Ishikawa (cell line): ENCODE measurements around the gene DMBX1.

Source experiments
- CEBPB ChIP-seq: IDR thresholded peaks from 2 replicates; pipeline ENCODE4 v1.6.1; 2012
- CREB1 ChIP-seq: IDR thresholded peaks from 2 replicates; pipeline ENCODE4 v1.6.1; 2012; ENCODE audit warnings: low read depth
- EGR1 ChIP-seq: IDR thresholded peaks from 2 replicates; pipeline ENCODE4 v1.6.1; 2012
- EP300 ChIP-seq: IDR thresholded peaks from 2 replicates; pipeline ENCODE4 v1.6.1; 2012; ENCODE audit warnings: borderline replicate concordance
- FOXM1 ChIP-seq: IDR thresholded peaks from 2 replicates; pipeline ENCODE4 v1.6.1; 2012; ENCODE audit warnings: low read depth, borderline replicate concordance
- MAX ChIP-seq: IDR thresholded peaks from 2 replicates; pipeline ENCODE4 v1.6.1; 2012
- NFIC ChIP-seq: IDR thresholded peaks from 2 replicates; pipeline ENCODE4 v1.6.1; 2012
- RAD21 ChIP-seq: IDR thresholded peaks from 2 replicates; pipeline ENCODE4 v1.6.1; 2012; ENCODE audit warnings: low read depth
- TAF1 ChIP-seq: IDR thresholded peaks from 2 replicates; pipeline ENCODE4 v1.6.1; 2012; ENCODE audit warnings: low read depth, mild to moderate bottlenecking
- TCF12 ChIP-seq: IDR thresholded peaks from 2 replicates; pipeline ENCODE4 v1.6.1; 2012; ENCODE audit warnings: low read depth
- TEAD4 ChIP-seq: IDR thresholded peaks from 2 replicates; pipeline ENCODE4 v1.6.1; 2012
- USF1 ChIP-seq: IDR thresholded peaks from 2 replicates; pipeline ENCODE4 v1.6.1; 2012
- YY1 ChIP-seq: IDR thresholded peaks from 2 replicates; pipeline ENCODE4 v1.6.1; 2012; ENCODE audit warnings: low read depth
- ZBTB7A ChIP-seq: IDR thresholded peaks from 2 replicates; pipeline ENCODE4 v1.6.1; 2012; ENCODE audit warnings: low read depth
- TF ChIP-seq, protein P1 (sequence below): IDR thresholded peaks from 2 replicates; pipeline ENCODE4 v1.6.1; 2012; ENCODE audit warnings: low read depth, mild to moderate bottlenecking

Gene DMBX1

DNA sequence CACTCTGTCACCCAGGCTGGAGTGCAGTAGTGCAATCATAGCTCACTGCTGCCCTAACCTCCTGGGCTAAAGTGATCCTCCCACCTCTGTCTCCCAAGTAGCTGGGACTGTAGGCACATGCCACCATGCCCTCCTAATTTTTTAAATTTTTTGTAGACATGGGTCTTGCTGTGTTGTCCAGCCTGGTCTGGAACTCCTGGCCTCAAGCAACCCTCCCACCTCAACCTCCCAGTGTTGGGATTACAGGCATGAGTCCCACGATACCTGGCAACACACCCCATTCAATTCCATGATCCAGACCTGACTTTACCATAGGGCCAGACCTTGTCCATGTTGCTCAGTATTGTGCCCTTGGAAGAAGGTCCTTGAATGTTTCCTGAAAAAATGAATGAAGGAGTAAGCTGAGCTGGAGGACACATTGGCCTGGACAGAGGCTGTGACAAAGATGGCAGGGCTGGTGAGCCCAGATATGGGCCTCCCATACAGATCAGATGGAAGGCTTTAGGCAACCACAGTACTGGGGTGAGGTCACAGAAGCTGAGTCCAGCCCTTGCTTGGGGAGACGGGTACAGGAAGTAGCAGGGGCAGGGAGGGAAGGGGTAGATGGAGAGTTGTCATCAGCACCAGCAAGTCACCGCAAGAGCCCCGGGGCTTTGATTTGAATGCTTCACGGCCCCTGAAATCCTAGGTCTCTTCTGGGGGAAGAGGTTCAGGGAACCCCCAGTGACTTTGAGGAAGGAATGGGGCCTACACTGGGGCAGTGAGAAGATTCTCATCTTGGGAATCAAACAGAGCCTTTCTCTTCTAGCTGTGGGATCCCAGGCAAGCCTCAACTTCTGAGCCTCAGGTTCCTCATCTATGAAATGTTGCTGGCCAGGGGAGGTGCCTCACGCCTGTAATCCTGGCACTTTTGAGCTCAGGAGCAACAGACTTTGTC, 40.1 kb upstream of the DMBX1 start:
- TF ChIP-seq YY1: no peak
- TF ChIP-seq FOXM1: no peak
- no peak for TF ChIP-seq RAD21
- TF ChIP-seq CEBPB: no peak
- TF ChIP-seq TEAD4: no peak
- TF ChIP-seq MAX: no peak

GRCh38 chr1:46450160-46450517, 39.5 kb upstream of the DMBX1 start:
- no peak for TF ChIP-seq NFIC
- no peak for TF ChIP-seq ZBTB7A
- TF ChIP-seq EGR1: no peak
- no peak for TF ChIP-seq EP300
- TF ChIP-seq MAX: no peak
- no peak for TF ChIP-seq FOXM1
- TF ChIP-seq USF1: no peak

DNA sequence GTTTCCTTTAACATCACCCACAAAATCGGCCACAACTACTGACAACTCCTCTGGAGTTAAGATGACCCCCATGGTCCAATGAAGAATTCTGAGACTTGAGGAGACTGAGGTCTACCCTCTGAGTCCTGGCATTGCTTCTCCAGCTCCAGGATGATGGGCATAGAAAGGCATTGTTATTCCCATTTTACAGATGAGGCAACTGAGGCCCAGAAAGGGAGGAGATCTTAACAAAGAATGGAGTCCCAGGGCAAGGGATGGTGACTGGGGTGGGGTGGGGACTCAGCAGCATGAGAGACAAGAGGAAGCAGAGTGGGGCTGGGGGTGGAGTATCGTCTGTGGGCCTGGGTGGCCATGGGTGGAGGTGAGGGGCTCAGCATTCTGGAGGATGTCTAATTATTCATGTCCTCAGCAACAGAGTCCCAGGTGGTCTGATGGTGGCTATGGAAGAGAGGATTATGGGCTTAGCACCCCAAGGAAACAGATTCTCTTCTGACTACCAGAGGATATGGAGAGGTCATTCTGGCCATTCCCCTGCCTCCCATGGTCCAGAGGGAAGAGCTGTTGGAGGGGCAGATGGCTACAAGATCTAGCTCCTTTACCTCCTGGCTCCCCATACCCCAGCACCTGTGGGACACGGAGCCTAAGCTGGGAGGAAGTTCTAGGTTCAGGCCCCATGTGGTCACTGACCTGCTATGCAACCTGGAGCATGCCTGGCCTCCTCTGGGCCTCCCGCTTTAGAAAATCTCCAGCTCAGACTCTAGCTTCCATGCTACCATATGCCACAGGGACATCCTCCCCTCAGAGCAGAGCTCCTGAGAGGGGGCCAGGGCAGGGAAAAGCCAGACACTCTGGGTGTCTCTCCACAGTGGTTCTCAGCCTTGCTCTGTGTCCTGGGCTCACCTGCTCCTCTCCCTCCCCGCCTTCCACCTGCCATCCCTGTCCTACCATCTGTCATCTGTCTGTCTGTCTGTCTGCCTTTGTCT, 37.4 kb upstream of the DMBX1 start:
- TF ChIP-seq CEBPB: no peak
- TF ChIP-seq ZBTB7A: no peak
- no peak for TF ChIP-seq TEAD4
- TF ChIP-seq RAD21: no peak
- no peak for TF ChIP-seq TCF12
- TF ChIP-seq NFIC: no peak
- TF ChIP-seq YY1: no peak
- TF ChIP-seq TAF1: no peak
- TF ChIP-seq USF1: no peak
- no peak for TF ChIP-seq EGR1

DNA sequence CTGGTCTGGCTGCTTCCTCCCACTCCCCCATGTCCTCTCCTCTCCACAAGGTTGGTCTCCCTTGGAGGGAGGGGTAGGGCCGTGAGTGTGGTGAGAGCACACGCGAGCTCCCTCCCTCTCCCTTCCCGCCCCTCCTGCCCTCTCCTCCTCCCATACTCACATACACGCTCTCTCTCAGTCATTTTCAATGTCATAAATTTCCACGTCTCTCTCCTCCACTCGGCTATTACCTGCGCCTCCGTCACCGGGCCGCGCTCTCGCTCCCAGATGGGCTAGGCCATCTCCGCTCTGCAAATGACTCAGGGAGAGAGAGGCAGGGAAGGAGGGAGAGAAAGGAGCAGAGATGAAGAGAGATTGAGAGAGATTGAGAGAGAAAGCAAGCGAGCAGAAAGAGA, 36.7 kb upstream of the DMBX1 start:
- no peak for TF ChIP-seq EP300
- no peak for TF ChIP-seq TAF1
- TF ChIP-seq FOXM1: no peak
- TF ChIP-seq, protein P1, sequence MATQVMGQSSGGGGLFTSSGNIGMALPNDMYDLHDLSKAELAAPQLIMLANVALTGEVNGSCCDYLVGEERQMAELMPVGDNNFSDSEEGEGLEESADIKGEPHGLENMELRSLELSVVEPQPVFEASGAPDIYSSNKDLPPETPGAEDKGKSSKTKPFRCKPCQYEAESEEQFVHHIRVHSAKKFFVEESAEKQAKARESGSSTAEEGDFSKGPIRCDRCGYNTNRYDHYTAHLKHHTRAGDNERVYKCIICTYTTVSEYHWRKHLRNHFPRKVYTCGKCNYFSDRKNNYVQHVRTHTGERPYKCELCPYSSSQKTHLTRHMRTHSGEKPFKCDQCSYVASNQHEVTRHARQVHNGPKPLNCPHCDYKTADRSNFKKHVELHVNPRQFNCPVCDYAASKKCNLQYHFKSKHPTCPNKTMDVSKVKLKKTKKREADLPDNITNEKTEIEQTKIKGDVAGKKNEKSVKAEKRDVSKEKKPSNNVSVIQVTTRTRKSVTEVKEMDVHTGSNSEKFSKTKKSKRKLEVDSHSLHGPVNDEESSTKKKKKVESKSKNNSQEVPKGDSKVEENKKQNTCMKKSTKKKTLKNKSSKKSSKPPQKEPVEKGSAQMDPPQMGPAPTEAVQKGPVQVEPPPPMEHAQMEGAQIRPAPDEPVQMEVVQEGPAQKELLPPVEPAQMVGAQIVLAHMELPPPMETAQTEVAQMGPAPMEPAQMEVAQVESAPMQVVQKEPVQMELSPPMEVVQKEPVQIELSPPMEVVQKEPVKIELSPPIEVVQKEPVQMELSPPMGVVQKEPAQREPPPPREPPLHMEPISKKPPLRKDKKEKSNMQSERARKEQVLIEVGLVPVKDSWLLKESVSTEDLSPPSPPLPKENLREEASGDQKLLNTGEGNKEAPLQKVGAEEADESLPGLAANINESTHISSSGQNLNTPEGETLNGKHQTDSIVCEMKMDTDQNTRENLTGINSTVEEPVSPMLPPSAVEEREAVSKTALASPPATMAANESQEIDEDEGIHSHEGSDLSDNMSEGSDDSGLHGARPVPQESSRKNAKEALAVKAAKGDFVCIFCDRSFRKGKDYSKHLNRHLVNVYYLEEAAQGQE: no peak
- no peak for TF ChIP-seq NFIC
- TF ChIP-seq TEAD4: no peak
- no peak for TF ChIP-seq ZBTB7A
- no peak for TF ChIP-seq CREB1
- no peak for TF ChIP-seq RAD21

GRCh38 chr1:46453449-46453848, 36.2 kb upstream of the DMBX1 start:
- TF ChIP-seq TCF12 (no peak), TEAD4 (no peak), USF1 (no peak), RAD21 (no peak), CREB1 (no peak), TAF1 (no peak), EGR1 (no peak), NFIC (no peak), CEBPB (no peak), YY1 (no peak)

DNA sequence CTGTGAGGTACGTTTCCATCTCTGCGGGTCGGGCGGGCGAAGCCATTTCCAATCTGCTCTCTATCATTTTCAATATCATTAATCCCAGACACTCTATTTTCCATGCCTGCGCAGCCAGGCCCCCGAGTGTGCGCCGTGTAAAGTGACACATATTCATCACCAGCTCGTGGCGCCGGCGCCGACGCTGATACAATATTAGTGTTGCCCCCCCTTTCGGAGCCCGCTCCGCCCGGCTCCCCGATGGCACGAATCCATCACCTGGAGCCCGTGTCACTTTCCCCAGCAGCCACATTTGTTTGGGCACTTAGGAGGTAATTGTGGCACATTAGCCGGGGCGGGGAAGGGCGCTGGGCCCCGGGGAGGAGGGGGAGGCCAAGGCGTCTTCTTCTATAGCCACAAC, 33.7 kb upstream of the DMBX1 start:
- TF ChIP-seq CREB1 (no peak), MAX (no peak), YY1 (no peak), USF1 (no peak), TAF1 (no peak), NFIC (no peak), EGR1 (no peak), CEBPB (no peak), FOXM1 (no peak), RAD21 (no peak), TEAD4 (no peak), TCF12 (no peak), EP300 (no peak), ZBTB7A (no peak)
- TF ChIP-seq, protein P1: no peak
